ENCODE measurements around the gene LIPC. TPM values are rescaled to one million over a fixed set of nuclear protein-coding genes. Genes with fewer than 3 reads are reported as not detected.

The LIPC gene
- total and polyA plus RNA-seq, 4 donors: 0.17 to 0.99 (median 0.62) TPM

DNA sequence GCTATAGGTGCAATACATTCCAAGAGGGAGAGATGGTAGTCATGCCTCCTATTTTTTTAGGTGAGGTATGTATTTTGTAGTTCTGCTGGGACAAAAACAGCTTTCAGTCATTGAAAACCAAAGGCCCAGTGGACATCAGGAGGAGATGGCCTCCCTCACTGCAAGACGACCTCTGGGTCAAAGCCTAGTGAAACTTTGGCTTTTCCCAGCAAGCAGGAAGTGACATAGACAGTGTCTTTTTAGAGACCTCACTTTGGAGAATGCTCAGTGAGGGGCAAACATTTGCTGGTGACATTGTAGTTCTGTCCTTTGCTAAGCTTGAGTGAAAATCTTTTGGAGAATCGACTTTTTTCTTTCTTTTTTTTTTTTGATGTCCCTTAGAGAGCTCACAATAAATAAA lies 27.3 kb downstream of the LIPC start:
- Histone ChIP-seq H3K36me3 (ENCODE audit: control insufficient read depth, insufficient read depth, low read length) (no peaks in the 10 kb centered on the region), H3K27me3 (ENCODE audit: control insufficient read depth, insufficient read depth, low read length) (no peaks in the 10 kb centered on the region), H3K9me3 (ENCODE audit: control insufficient read depth, insufficient read depth, low read length) (no peaks in the 10 kb centered on the region), H3K4me3 (ENCODE audit: low read depth, low read length) (no peak overlapping the region), H3K27ac (ENCODE audit: low read depth, low read length) (no peak overlapping the region), H3K4me1 (ENCODE audit: control insufficient read depth, insufficient read depth, low read length) (peaks cover 12% of the 10 kb centered on the region)
- no peak for DNase-seq (ENCODE audit: low read depth in 4 of 6, low spot score in 6 of 6)
- 88% methylated on average over 1 of the region's 2 CpGs for WGBS (ENCODE audit: insufficient coverage)

DNA sequence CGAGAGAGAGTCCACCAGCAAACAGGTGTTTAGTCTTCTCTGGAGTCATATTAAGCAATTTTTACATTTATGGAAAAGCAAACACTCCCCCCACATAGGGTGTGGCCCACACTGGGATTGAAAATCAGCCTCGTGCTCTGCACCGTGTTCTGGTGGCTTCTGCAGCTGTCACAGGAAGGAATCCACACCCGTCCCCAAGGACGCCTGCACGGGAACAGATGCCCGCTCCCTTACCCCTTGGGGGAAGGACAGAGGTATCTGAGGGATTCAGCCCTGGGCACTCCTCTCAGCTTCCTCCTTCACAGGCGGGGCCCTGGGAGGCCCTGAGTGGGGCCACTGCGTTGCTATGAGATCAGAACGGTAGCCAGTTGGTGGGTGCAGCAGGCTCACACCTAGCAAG lies 27.8 kb downstream of the LIPC start:
- 79% methylated on average over 8 of the region's 10 CpGs for WGBS (ENCODE audit: insufficient coverage)
- Histone ChIP-seq H3K4me3 (ENCODE audit: low read depth, low read length) (no peak overlapping the region), H3K4me1 (ENCODE audit: control insufficient read depth, insufficient read depth, low read length) (peaks cover 12% of the 10 kb centered on the region), H3K36me3 (ENCODE audit: control insufficient read depth, insufficient read depth, low read length) (no peaks in the 10 kb centered on the region), H3K27ac (ENCODE audit: low read depth, low read length) (no peak overlapping the region), H3K27me3 (ENCODE audit: control insufficient read depth, insufficient read depth, low read length) (no peaks in the 10 kb centered on the region), H3K9me3 (ENCODE audit: control insufficient read depth, insufficient read depth, low read length) (no peaks in the 10 kb centered on the region)
- no peak for DNase-seq (ENCODE audit: low read depth in 4 of 6, low spot score in 6 of 6)

DNA sequence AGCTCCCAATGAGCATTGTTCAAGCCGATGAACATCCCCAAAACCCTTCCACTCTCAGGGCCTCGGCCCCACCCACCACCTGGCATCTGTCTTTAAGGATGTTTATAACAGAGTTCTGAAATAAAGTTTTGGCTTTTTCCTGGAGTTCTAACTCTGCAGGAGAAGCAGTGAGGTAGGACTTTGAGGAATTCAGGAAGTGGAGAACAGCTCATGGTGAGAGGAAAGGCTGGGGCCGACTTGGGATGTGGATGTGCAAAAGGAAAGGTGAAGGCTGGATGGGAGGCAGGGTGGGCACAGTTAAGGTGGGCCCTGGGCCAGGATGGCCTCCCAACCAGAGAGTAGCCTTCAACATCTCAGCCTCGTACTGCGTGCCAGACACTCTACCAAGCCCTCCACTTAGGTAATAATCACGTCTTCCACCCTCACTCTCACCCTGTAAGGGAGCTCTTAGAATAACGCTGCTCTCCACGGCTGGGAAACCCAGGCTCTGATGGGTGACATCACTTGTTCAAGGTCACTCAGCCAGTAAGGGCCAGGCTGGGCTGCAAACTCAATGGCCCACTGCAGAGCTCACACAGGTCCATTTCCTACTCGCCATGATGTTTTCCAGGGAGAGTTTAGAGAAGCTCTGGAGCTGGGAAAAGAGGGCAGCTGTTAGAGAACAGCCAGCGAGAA lies 28.5 kb downstream of the LIPC start:
- WGBS (ENCODE audit: insufficient coverage): 97% methylated on average over 9 of the region's 10 CpGs
- H3K27me3 ChIP-seq (ENCODE audit: control insufficient read depth, insufficient read depth, low read length): no peaks in the 10 kb centered on the region
- no peak overlapping the region for H3K27ac ChIP-seq (ENCODE audit: low read depth, low read length)
- no peaks in the 10 kb centered on the region for H3K9me3 ChIP-seq (ENCODE audit: control insufficient read depth, insufficient read depth, low read length)
- H3K36me3 ChIP-seq (ENCODE audit: control insufficient read depth, insufficient read depth, low read length): no peaks in the 10 kb centered on the region
- H3K4me3 ChIP-seq (ENCODE audit: low read depth, low read length): no peak overlapping the region
- DNase-seq (ENCODE audit: low read depth in 4 of 6, low spot score in 6 of 6): no peak
- peaks cover 12% of the 10 kb centered on the region for H3K4me1 ChIP-seq (ENCODE audit: control insufficient read depth, insufficient read depth, low read length)

DNA sequence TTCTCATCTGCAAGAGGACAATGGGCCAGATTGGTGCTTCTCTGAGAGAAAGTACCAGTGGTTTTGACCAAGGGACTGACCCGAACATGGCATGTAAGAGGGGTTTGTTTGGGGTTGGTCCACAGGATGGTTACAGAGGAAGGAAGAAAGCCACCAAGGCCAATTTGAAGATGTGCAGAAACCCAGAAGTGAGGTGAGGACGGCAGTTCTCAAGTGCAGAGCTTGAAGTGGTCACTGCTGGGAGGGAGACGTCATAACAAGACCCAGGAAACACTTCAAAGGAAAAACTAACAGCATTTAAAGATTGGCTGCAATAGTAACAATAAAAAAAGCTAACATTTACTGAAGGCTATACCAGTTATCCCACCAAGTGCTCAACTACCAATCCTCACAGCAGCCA lies 29.1 kb downstream of the LIPC start:
- H3K27me3 ChIP-seq (ENCODE audit: control insufficient read depth, insufficient read depth, low read length): no peaks in the 10 kb centered on the region
- no peaks in the 10 kb centered on the region for H3K9me3 ChIP-seq (ENCODE audit: control insufficient read depth, insufficient read depth, low read length)
- no peak for DNase-seq (ENCODE audit: low read depth in 4 of 6, low spot score in 6 of 6)
- H3K4me3 ChIP-seq (ENCODE audit: low read depth, low read length): no peak overlapping the region
- 96% methylated on average over 2 of the region's 3 CpGs for WGBS (ENCODE audit: insufficient coverage)
- no peaks in the 10 kb centered on the region for H3K36me3 ChIP-seq (ENCODE audit: control insufficient read depth, insufficient read depth, low read length)
- peaks cover 12% of the 10 kb centered on the region for H3K4me1 ChIP-seq (ENCODE audit: control insufficient read depth, insufficient read depth, low read length)
- no peak overlapping the region for H3K27ac ChIP-seq (ENCODE audit: low read depth, low read length)

DNA sequence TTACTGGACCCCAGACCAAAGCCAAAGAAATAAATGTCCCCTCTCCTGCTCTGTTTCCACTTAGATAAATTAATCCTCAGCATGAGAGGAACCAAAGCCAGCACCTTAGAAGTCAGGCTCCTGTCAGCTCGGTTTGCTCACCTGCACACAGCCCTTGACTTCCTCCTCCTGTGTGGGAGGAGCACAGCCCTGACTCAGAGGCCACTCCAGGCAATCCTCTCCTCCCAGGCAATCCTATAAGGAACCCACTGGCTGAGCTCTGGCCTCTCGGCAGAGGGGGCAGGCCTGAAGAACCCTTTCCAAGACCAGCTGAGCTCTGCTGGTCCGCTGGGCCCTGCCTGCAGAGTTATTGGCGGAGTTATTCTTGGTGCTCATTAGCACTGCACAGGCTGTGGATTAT lies 30.8 kb downstream of the LIPC start:
- Histone ChIP-seq H3K4me3 (ENCODE audit: low read depth, low read length) (no peak overlapping the region), H3K36me3 (ENCODE audit: control insufficient read depth, insufficient read depth, low read length) (no peaks in the 10 kb centered on the region), H3K27me3 (ENCODE audit: control insufficient read depth, insufficient read depth, low read length) (no peaks in the 10 kb centered on the region), H3K4me1 (ENCODE audit: control insufficient read depth, insufficient read depth, low read length) (peaks cover 12% of the 10 kb centered on the region), H3K27ac (ENCODE audit: low read depth, low read length) (no peak overlapping the region), H3K9me3 (ENCODE audit: control insufficient read depth, insufficient read depth, low read length) (no peaks in the 10 kb centered on the region)
- DNase-seq (ENCODE audit: low read depth in 4 of 6, low spot score in 6 of 6): no peak
- WGBS (ENCODE audit: insufficient coverage): 68% methylated on average over 4 of the region's 4 CpGs

DNA sequence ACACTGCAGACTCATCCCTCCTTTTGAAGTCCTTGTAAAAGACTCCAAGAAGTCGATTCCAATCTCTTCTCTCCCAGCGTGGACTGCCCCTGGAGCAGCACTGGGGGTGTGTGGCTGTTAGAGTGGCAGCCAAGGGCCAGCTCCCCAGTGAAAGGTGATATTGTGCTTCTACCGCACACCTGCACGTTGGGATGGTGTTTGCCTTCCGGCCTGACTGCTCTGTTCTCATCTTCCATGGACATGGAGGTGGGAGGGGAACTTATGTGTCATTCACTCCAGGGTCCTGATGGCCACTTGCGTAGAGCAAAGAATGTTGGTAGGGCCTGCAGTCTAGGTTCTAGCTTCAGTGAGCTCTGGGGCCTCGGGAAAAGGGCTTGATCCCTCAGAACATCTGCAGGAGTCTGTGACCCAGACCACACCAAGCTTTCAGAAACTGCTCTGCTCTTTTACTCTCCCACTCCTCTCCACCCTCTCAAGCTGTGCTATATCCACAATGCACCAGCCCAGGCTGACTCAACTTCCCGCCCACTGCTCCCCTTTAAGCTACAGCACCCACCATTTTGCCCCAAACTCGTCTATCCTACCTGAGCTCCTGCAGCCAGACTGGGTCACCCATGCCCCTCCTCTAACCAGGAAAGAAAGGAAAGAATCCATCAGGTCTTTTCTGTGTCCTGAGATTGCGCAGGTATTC lies 31.3 kb downstream of the LIPC start:
- WGBS (ENCODE audit: insufficient coverage): 88% methylated on average over 8 of the region's 10 CpGs
- no peaks in the 10 kb centered on the region for H3K9me3 ChIP-seq (ENCODE audit: control insufficient read depth, insufficient read depth, low read length)
- H3K27ac ChIP-seq (ENCODE audit: low read depth, low read length): no peak overlapping the region
- H3K36me3 ChIP-seq (ENCODE audit: control insufficient read depth, insufficient read depth, low read length): no peaks in the 10 kb centered on the region
- H3K4me3 ChIP-seq (ENCODE audit: low read depth, low read length): no peak overlapping the region
- H3K4me1 ChIP-seq (ENCODE audit: control insufficient read depth, insufficient read depth, low read length): peaks cover 12% of the 10 kb centered on the region
- DNase-seq (ENCODE audit: low read depth in 4 of 6, low spot score in 6 of 6): no peak
- H3K27me3 ChIP-seq (ENCODE audit: control insufficient read depth, insufficient read depth, low read length): no peaks in the 10 kb centered on the region

DNA sequence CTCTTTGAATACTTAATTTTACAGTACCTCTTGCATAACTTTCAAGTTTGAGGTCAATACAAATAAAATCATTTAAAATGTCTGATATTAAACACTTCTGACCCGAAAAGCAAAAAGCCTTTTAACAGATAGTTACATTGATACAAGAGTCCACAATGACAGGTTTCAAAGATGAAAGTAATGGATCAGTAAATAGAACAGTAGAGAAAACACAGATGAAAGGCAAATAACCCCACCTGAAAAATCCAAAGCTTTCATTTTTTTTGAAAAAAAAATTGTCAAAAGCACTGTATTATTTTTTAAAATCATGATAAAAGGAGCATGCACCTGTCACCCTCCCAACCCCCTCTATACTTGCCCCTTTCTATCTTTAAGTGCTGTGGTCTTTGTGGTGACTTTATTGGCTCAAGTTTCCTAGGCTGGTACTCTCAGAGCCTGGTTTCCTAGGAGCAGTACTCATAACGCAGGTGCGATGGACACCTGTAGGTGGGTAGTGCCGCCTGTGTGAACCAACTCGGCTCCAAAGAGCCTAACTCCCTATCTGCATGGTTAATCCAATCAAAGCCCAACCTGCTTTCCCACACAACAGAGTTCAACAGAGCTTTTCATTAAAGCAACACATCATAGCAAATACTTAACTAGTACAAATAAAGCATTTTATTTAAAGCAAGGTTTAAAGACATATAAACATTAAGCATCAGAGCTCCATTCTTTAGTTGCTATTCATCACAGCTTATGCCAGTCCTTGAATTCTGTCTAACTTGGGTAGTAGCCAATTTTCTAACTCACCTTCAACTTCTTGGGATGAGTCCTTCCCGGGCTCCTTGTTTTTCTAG lies 32.2 kb downstream of the LIPC start:
- 97% methylated on average over 5 of the region's 6 CpGs for WGBS (ENCODE audit: insufficient coverage)
- Histone ChIP-seq H3K4me1 (ENCODE audit: control insufficient read depth, insufficient read depth, low read length) (peaks cover 12% of the 10 kb centered on the region), H3K27me3 (ENCODE audit: control insufficient read depth, insufficient read depth, low read length) (no peaks in the 10 kb centered on the region), H3K36me3 (ENCODE audit: control insufficient read depth, insufficient read depth, low read length) (no peaks in the 10 kb centered on the region), H3K27ac (ENCODE audit: low read depth, low read length) (no peak overlapping the region), H3K9me3 (ENCODE audit: control insufficient read depth, insufficient read depth, low read length) (no peaks in the 10 kb centered on the region), H3K4me3 (ENCODE audit: low read depth, low read length) (no peak overlapping the region)
- DNase-seq (ENCODE audit: low read depth in 4 of 6, low spot score in 6 of 6): no peak

DNA sequence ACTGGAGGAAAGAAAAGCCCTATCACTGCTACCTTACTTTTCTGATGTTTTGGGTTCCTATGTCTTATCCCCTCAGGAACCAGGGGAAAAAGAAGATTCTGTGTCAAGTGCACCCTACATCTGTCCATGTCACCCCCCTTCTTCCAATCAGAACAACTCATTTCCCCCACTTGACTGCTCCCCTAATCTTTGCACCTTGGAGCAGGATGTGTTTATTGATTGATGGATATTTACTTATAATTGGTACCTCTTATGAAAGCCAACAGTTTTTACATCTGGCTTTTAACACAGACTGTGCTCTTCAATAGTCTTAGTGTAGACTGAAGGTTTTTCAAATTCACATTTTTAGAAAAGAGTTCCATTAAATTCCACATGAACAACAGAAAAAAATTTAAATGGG lies 33.3 kb downstream of the LIPC start:
- DNase-seq (ENCODE audit: low read depth in 4 of 6, low spot score in 6 of 6): no peak
- Histone ChIP-seq H3K9me3 (ENCODE audit: control insufficient read depth, insufficient read depth, low read length) (no peaks in the 10 kb centered on the region), H3K4me1 (ENCODE audit: control insufficient read depth, insufficient read depth, low read length) (peaks cover 7% of the 10 kb centered on the region), H3K27ac (ENCODE audit: low read depth, low read length) (no peak overlapping the region), H3K27me3 (ENCODE audit: control insufficient read depth, insufficient read depth, low read length) (no peaks in the 10 kb centered on the region), H3K4me3 (ENCODE audit: low read depth, low read length) (no peak overlapping the region), H3K36me3 (ENCODE audit: control insufficient read depth, insufficient read depth, low read length) (no peaks in the 10 kb centered on the region)

DNA sequence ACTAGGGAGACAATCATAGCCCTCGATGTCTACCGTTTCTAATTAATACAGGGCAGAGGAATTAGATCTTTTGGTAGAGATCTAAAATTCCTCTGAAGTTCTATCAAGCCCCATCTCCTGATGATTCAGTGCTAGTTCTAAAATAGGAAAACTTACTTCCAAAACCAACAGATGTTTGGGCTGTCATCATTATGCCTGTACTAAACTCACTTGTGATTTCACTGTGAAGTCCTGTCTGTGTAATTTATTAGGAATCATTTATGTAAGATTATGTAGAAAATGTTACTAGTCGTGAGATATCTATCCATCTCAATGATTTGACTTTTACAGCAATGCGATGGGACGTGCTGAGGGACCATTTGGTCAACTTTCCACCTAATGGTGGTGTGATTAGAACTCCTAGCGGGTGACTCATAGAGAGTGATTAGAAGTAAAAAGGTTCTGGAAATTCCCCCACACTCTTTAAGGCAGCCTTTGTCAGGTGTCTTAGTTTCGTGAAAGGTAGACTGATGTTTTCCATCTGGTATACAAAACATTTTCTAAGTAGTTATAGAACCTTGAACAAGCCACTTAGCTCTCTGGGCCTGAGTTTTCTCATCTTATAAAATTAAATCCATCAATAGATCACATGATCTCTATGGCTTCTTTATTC lies 34.2 kb downstream of the LIPC start:
- H3K4me3 ChIP-seq (ENCODE audit: low read depth, low read length): no peak overlapping the region
- DNase-seq (ENCODE audit: low read depth in 4 of 6, low spot score in 6 of 6): no peak
- no peaks in the 10 kb centered on the region for H3K27me3 ChIP-seq (ENCODE audit: control insufficient read depth, insufficient read depth, low read length)
- WGBS (ENCODE audit: insufficient coverage): no CpG with 5 or more reads among the region's 7 CpGs
- no peak overlapping the region for H3K27ac ChIP-seq (ENCODE audit: low read depth, low read length)
- no peaks in the 10 kb centered on the region for H3K36me3 ChIP-seq (ENCODE audit: control insufficient read depth, insufficient read depth, low read length)
- peaks cover 7% of the 10 kb centered on the region for H3K4me1 ChIP-seq (ENCODE audit: control insufficient read depth, insufficient read depth, low read length)
- no peaks in the 10 kb centered on the region for H3K9me3 ChIP-seq (ENCODE audit: control insufficient read depth, insufficient read depth, low read length)

Data from spinal cord (tissue), 10 donors.